KMS-11 (cell line): Measurements from ENCODE around the gene DNAJC7.

Experiments
- H2AFZ ChIP-seq: fragments of 200-600 bp; sonication (generic); 2 replicates; pipeline ENCODE4 v1.6.1; 2016; ENCODE audit warnings: antibody characterized with exemption, mixed run types, low read depth
- H3K27ac ChIP-seq: fragments of 200-600 bp; sonication (generic); 2 replicates; pipeline ENCODE4 v1.6.1; 2016; ENCODE audit warnings: mild to moderate bottlenecking, mixed run types
- H3K27me3 ChIP-seq: fragments of 200-600 bp; sonication (generic); 2 replicates; pipeline ENCODE4 v1.6.1; 2017; ENCODE audit warnings: mild to moderate bottlenecking, low read depth, mixed run types, moderate library complexity; ENCODE audit not compliant: insufficient read depth
- H3K36me3 ChIP-seq: fragments of 200-600 bp; sonication (generic); 2 replicates; pipeline ENCODE4 v1.6.1; 2017; ENCODE audit warnings: mild to moderate bottlenecking, mixed run types; ENCODE audit not compliant: insufficient read depth
- H3K4me1 ChIP-seq: fragments of 200-600 bp; sonication (generic); 2 replicates; pipeline ENCODE4 v1.6.1; 2016; ENCODE audit warnings: mild to moderate bottlenecking, low read depth, mixed run types; ENCODE audit not compliant: poor library complexity, severe bottlenecking
- H3K4me2 ChIP-seq: fragments of 200-600 bp; sonication (generic); 2 replicates; pipeline ENCODE4 v1.7.0; 2016; ENCODE audit warnings: mild to moderate bottlenecking, mixed run types
- H3K4me3 ChIP-seq: fragments of 200-600 bp; sonication (generic); IDR thresholded peaks from 2 replicates; pipeline ENCODE4 v1.6.1; 2017; ENCODE audit warnings: low read depth, low read length, mixed read lengths; ENCODE audit not compliant: insufficient read depth
- H3K79me2 ChIP-seq: fragments of 200-600 bp; sonication (generic); 2 replicates; pipeline ENCODE4 v1.6.1; 2016; ENCODE audit warnings: low read depth, mixed run types; ENCODE audit not compliant: insufficient read depth
- H3K9ac ChIP-seq: fragments of 200-600 bp; sonication (generic); 2 replicates; pipeline ENCODE4 v1.6.1; 2016; ENCODE audit warnings: mild to moderate bottlenecking, mixed run types
- H4K20me1 ChIP-seq: fragments of 200-600 bp; sonication (generic); 2 replicates; pipeline ENCODE4 v1.6.1; 2016; ENCODE audit warnings: mild to moderate bottlenecking, mixed run types; ENCODE audit not compliant: insufficient read depth
- CTCF ChIP-seq: fragments of 200-600 bp; sonication (generic); conservative IDR thresholded peaks from 2 replicates; pipeline ENCODE4 v1.6.1; 2017; ENCODE audit warnings: low read depth, mild to moderate bottlenecking, antibody characterized with exemption, low read length, moderate library complexity, mixed read lengths

DNAJC7 gene

GRCh38 chr17:42060231-42060630, 43.0 kb upstream of the DNAJC7 start:
- no peak overlapping the region for H3K4me3 ChIP-seq
- H3K27ac ChIP-seq = no peak overlapping the region
- H4K20me1 ChIP-seq = no peaks in the 10 kb centered on the region
- no peaks in the 10 kb centered on the region for H3K4me1 ChIP-seq
- no peak overlapping the region for H2AFZ ChIP-seq
- H3K79me2 ChIP-seq = no peaks in the 10 kb centered on the region
- no peak for TF ChIP-seq CTCF
- peaks cover 3% of the 10 kb centered on the region; the same call in 1 of the 2 replicates for H3K27me3 ChIP-seq
- H3K9ac ChIP-seq = no peak overlapping the region
- no peaks in the 10 kb centered on the region for H3K36me3 ChIP-seq
- H3K4me2 ChIP-seq = no peak overlapping the region

GRCh38 chr17:42059815-42060214, 42.6 kb upstream of the DNAJC7 start:
- Histone ChIP-seq H3K27me3 (peaks cover 7% of the 10 kb centered on the region; the same call in 1 of the 2 replicates), H3K4me2 (no peak overlapping the region), H3K4me3 (no peak overlapping the region), H3K4me1 (no peaks in the 10 kb centered on the region), H3K27ac (no peak overlapping the region), H4K20me1 (no peaks in the 10 kb centered on the region), H3K79me2 (no peaks in the 10 kb centered on the region), H3K9ac (no peak overlapping the region), H2AFZ (no peak overlapping the region), H3K36me3 (no peaks in the 10 kb centered on the region)
- TF ChIP-seq CTCF = no peak

GRCh38 chr17:42058063-42058462, 40.8 kb upstream of the DNAJC7 start:
- no peak for TF ChIP-seq CTCF
- Histone ChIP-seq H2AFZ (no peak overlapping the region), H3K27me3 (peaks cover 22% of the 10 kb centered on the region), H3K9ac (no peak overlapping the region), H3K36me3 (no peaks in the 10 kb centered on the region), H3K79me2 (no peaks in the 10 kb centered on the region), H3K4me3 (no peak overlapping the region), H3K4me2 (no peak overlapping the region), H4K20me1 (no peaks in the 10 kb centered on the region), H3K4me1 (no peaks in the 10 kb centered on the region), H3K27ac (no peak overlapping the region)

- no peak for TF ChIP-seq CTCF
- Histone ChIP-seq H3K36me3 (no peaks in the 10 kb centered on the region), H3K9ac (no peak overlapping the region), H4K20me1 (no peaks in the 10 kb centered on the region), H3K4me3 (no peak overlapping the region), H3K27me3 (peaks cover 34% of the 10 kb centered on the region), H3K27ac (no peak overlapping the region), H3K4me1 (no peaks in the 10 kb centered on the region), H2AFZ (no peak overlapping the region), H3K4me2 (no peak overlapping the region), H3K79me2 (no peaks in the 10 kb centered on the region)
These were observed 39.4 kb upstream of the DNAJC7 start for GRCh38 chr17:42056635-42057034.

- H3K79me2 ChIP-seq = no peaks in the 10 kb centered on the region
- no peak overlapping the region for H3K9ac ChIP-seq
- H3K4me3 ChIP-seq = no peak overlapping the region
- H3K36me3 ChIP-seq = no peaks in the 10 kb centered on the region
- H3K27ac ChIP-seq = no peak overlapping the region
- H2AFZ ChIP-seq = no peak overlapping the region
- no peak for TF ChIP-seq CTCF
- H3K4me2 ChIP-seq = no peak overlapping the region
- H3K27me3 ChIP-seq = peaks cover 44% of the 10 kb centered on the region
- no peaks in the 10 kb centered on the region for H4K20me1 ChIP-seq
- H3K4me1 ChIP-seq = no peaks in the 10 kb centered on the region
These were observed 38.3 kb upstream of the DNAJC7 start for GRCh38 chr17:42055496-42055895.
